DND-41 (cell line): ENCODE results near the gene PLEKHA7.

ENCODE experiments used
- ATAC-seq: fragments of 200-7000 bp; cut with Tn5 transposase; 3 replicates; pipeline ENCODE4 v1.9.1; 2021; ENCODE audit warnings: low read depth; ENCODE audit not compliant: insufficient read depth
- DNase-seq: peaks from one replicate; pipeline ENCODE4 v3.0.0-alpha.2; 2020
- H2AFZ ChIP-seq: 2 replicates; pipeline ENCODE4 v1.6.0; 2012; ENCODE audit warnings: low read depth, low read length
- H3K27ac ChIP-seq: 2 replicates; pipeline ENCODE4 v1.5.1; 2012; ENCODE audit warnings: low read length, inconsistent platforms
- H3K27me3 ChIP-seq: fragments of 200-600 bp; sonication (generic); 2 replicates; pipeline ENCODE4 v1.6.0; 2012; ENCODE audit warnings: low read length, mild to moderate bottlenecking, inconsistent platforms; ENCODE audit not compliant: insufficient read depth, poor library complexity
- H3K36me3 ChIP-seq: 2 replicates; pipeline ENCODE4 v1.5.1; 2012; ENCODE audit warnings: low read length, inconsistent platforms; ENCODE audit not compliant: insufficient read depth
- H3K4me1 ChIP-seq: 2 replicates; pipeline ENCODE4 v1.5.1; 2012; ENCODE audit warnings: mild to moderate bottlenecking, low read length; ENCODE audit not compliant: insufficient read depth
- H3K4me2 ChIP-seq: 2 replicates; pipeline ENCODE4 v1.6.0; 2012; ENCODE audit warnings: mild to moderate bottlenecking, moderate library complexity, low read length, inconsistent platforms; ENCODE audit not compliant: insufficient read depth
- H3K4me3 ChIP-seq, 2 experiments: fragments of 200-600 bp in 1 of 2; shearing (Covaris generic) in 1 of 2; 2 replicates each; pipeline ENCODE4 v1.5.1; 2012 to 2016; ENCODE audit warnings: inconsistent platforms in 2 of 2, low read length in 2 of 2, mild to moderate bottlenecking in 2 of 2, low read depth in 1 of 2, moderate library complexity in 1 of 2
- H3K79me2 ChIP-seq: 2 replicates; pipeline ENCODE4 v1.6.0; 2012; ENCODE audit warnings: low read length, inconsistent platforms; ENCODE audit not compliant: insufficient read depth
- H3K9ac ChIP-seq: 2 replicates; pipeline ENCODE4 v1.6.0; 2012; ENCODE audit warnings: low read depth, mild to moderate bottlenecking, inconsistent platforms, low read length, moderate library complexity
- H3K9me3 ChIP-seq: 2 replicates; pipeline ENCODE4 v1.5.1; 2012; ENCODE audit warnings: low read length, moderate library complexity, mild to moderate bottlenecking, inconsistent platforms; ENCODE audit not compliant: insufficient read depth, severe bottlenecking
- H4K20me1 ChIP-seq: 2 replicates; pipeline ENCODE4 v1.6.0; 2012; ENCODE audit warnings: low read length; ENCODE audit not compliant: insufficient read depth
- CTCF ChIP-seq: IDR thresholded peaks from 2 replicates; pipeline ENCODE4 v1.5.1; 2012; ENCODE audit warnings: borderline replicate concordance, low read length, moderate library complexity, mild to moderate bottlenecking; ENCODE audit not compliant: poor library complexity, severe bottlenecking; ENCODE audit errors: extremely low read depth
- EZH2 ChIP-seq: IDR thresholded peaks from 3 replicates; pipeline ENCODE4 v1.6.1; 2012; ENCODE audit warnings: borderline replicate concordance, low read depth, mild to moderate bottlenecking, moderate library complexity, low read length, inconsistent platforms; ENCODE audit not compliant: severe bottlenecking

PLEKHA7 gene

GRCh38 chr11:16738947-16739815 is 275.0 kb downstream of the PLEKHA7 start:
- no peak for ATAC-seq
- DNase-seq: no peak

GRCh38 chr11:16738193-16738946 is 275.8 kb downstream of the PLEKHA7 start, which contains the start of gene C11orf58:
Gene C11orf58 (plus strand): TSS chr11:16738647. CDS start chr11:16738779, 132 bp downstream.
- ATAC-seq (peak; percentile 95), DNase-seq (peak; percentile 97)
- Histone ChIP-seq H3K27me3 (no peaks in the 10 kb centered on the region), H2AFZ (peak within 1 kb of the TSS; percentile 93), H3K4me1 (peaks cover 42% of the 10 kb centered on the region), H3K79me2 (peaks cover 54% of the 10 kb centered on the region), H3K9me3 (no peaks in the 10 kb centered on the region), H3K4me3 (peak within 1 kb of the TSS; percentile 65 to 68), H3K9ac (peak within 1 kb of the TSS; percentile 82), H4K20me1 (peaks cover 34% of the 10 kb centered on the region), H3K27ac (peak within 1 kb of the TSS; percentile 99), H3K4me2 (peak within 1 kb of the TSS; percentile 94), H3K36me3 (peaks cover 36% of the 10 kb centered on the region)
- TF ChIP-seq EZH2: no peak
- no peak for TF ChIP-seq CTCF

More at GRCh38 chr11:16738947-16739815, 275.0 kb downstream of the PLEKHA7 start:
- H3K4me1 ChIP-seq: peaks cover 43% of the 10 kb centered on the region
- H3K9me3 ChIP-seq: no peaks in the 10 kb centered on the region
- peaks cover 38% of the 10 kb centered on the region for H4K20me1 ChIP-seq
- peak overlapping the region; percentile 91 for H2AFZ ChIP-seq
- no peaks in the 10 kb centered on the region for H3K27me3 ChIP-seq
- peak overlapping the region; percentile 99 for H3K27ac ChIP-seq
- H3K9ac ChIP-seq: peak overlapping the region; percentile 82
- peaks cover 42% of the 10 kb centered on the region for H3K36me3 ChIP-seq
- H3K4me2 ChIP-seq: peak overlapping the region; percentile 94
- peaks cover 62% of the 10 kb centered on the region for H3K79me2 ChIP-seq
- H3K4me3 ChIP-seq: peak overlapping the region; percentile 65 to 68
- TF ChIP-seq EZH2 (no peak), CTCF (no peak)

GRCh38 chr11:16737818-16738192 is 276.4 kb downstream of the PLEKHA7 start:
- Histone ChIP-seq H3K27ac (peak overlapping the region; percentile 99), H3K4me3 (peak overlapping the region; percentile 65 to 68), H3K4me2 (peak overlapping the region; percentile 66), H3K36me3 (peaks cover 31% of the 10 kb centered on the region), H2AFZ (peak overlapping the region; percentile 93), H3K79me2 (peaks cover 48% of the 10 kb centered on the region), H3K4me1 (peaks cover 37% of the 10 kb centered on the region), H4K20me1 (peaks cover 30% of the 10 kb centered on the region), H3K27me3 (no peaks in the 10 kb centered on the region), H3K9me3 (no peaks in the 10 kb centered on the region), H3K9ac (peak overlapping the region; percentile 82)
- TF ChIP-seq CTCF: no peak
- no peak for TF ChIP-seq EZH2
- ATAC-seq (peak; percentile 18), DNase-seq (peak; percentile 18)
